GM19351 (cell line): ENCODE results near the gene BCL11B.

Experiments used
- ATAC-seq: cut with Tn5 transposase; IDR thresholded peaks from one replicate; pipeline ENCODE4 v1.9.1; 2021; ENCODE audit warnings: mild to moderate bottlenecking, moderate library complexity; ENCODE audit not compliant: unreplicated experiment

Gene BCL11B

GRCh38 chr14:99256483-99256874 lies 15.5 kb downstream of the BCL11B start:
- ATAC-seq = no peak

- no peak for ATAC-seq
Observed at GRCh38 chr14:99255621-99256482, 16.1 kb downstream of the BCL11B start.

GRCh38 chr14:99254328-99255009 lies 17.5 kb downstream of the BCL11B start:
- ATAC-seq = no peak

GRCh38 chr14:99253890-99254289 lies 18.1 kb downstream of the BCL11B start:
- ATAC-seq = no peak

GRCh38 chr14:99252940-99253868 lies 18.8 kb downstream of the BCL11B start:
- ATAC-seq = no peak

- no peak for ATAC-seq
Observed at GRCh38 chr14:99252443-99252939, 19.5 kb downstream of the BCL11B start.

GRCh38 chr14:99251721-99252120 lies 20.3 kb downstream of the BCL11B start:
- ATAC-seq = no peak

- no peak for ATAC-seq
Observed at GRCh38 chr14:99250636-99251208, 21.3 kb downstream of the BCL11B start.

GRCh38 chr14:99249389-99249788 lies 22.6 kb downstream of the BCL11B start:
- no peak for ATAC-seq

- ATAC-seq = no peak
Observed at GRCh38 chr14:99248761-99249171, 23.2 kb downstream of the BCL11B start.

- no peak for ATAC-seq
Observed at GRCh38 chr14:99247772-99248171, 24.2 kb downstream of the BCL11B start.

- no peak for ATAC-seq
Observed at GRCh38 chr14:99247101-99247729, 24.8 kb downstream of the BCL11B start.

GRCh38 chr14:99246536-99247097 lies 25.4 kb downstream of the BCL11B start:
- ATAC-seq = no peak

GRCh38 chr14:99245564-99246511 lies 26.2 kb downstream of the BCL11B start:
- ATAC-seq = no peak

- ATAC-seq = no peak
Observed at GRCh38 chr14:99244941-99245563, 26.9 kb downstream of the BCL11B start.

- no peak for ATAC-seq
Observed at GRCh38 chr14:99244367-99244901, 27.6 kb downstream of the BCL11B start.

- no peak for ATAC-seq
Observed at GRCh38 chr14:99242816-99243721, 28.9 kb downstream of the BCL11B start.
